ENCODE data around the gene GPX4.

GPX4 gene

GRCh38 chr19:1103708-1104310, at the start of gene GPX4:
Gene GPX4, plus strand, starts transcription at chr19:1103994. Its CDS starts 50 bp downstream, at chr19:1104044.
- peak; percentile 99 for DNase-seq

- no peak for DNase-seq
Observed at GRCh38 chr19:1054102-1055027, 49.4 kb upstream of the GPX4 start.

- DNase-seq = no peak
Observed at GRCh38 chr19:1055028-1055425, 48.8 kb upstream of the GPX4 start.

- no peak for DNase-seq
Observed at GRCh38 chr19:1055886-1056620, 47.7 kb upstream of the GPX4 start.

GRCh38 chr19:1057176-1057855, 46.5 kb upstream of the GPX4 start:
- DNase-seq = no peak

- DNase-seq = no peak
Observed at GRCh38 chr19:1058112-1058511, 45.7 kb upstream of the GPX4 start.

- DNase-seq = no peak
Observed at GRCh38 chr19:1060689-1061088, 43.1 kb upstream of the GPX4 start.

GRCh38 chr19:1061987-1062386, 41.8 kb upstream of the GPX4 start:
- no peak for DNase-seq

- no peak for DNase-seq
Observed at GRCh38 chr19:1062387-1063029, 41.3 kb upstream of the GPX4 start.

GRCh38 chr19:1063030-1063908, 40.5 kb upstream of the GPX4 start:
- DNase-seq = peak; percentile 72

- no peak for DNase-seq
Observed at GRCh38 chr19:1063909-1064660, 39.7 kb upstream of the GPX4 start.

- no peak for DNase-seq
Observed at GRCh38 chr19:1064661-1065605, 38.9 kb upstream of the GPX4 start.

- no peak for DNase-seq
Observed at GRCh38 chr19:1065606-1066109, 38.1 kb upstream of the GPX4 start.

- no peak for DNase-seq
Observed at GRCh38 chr19:1066251-1066747, 37.5 kb upstream of the GPX4 start.

GRCh38 chr19:1066748-1067340, 37.0 kb upstream of the GPX4 start, which contains the start of gene ARHGAP45:
Gene ARHGAP45, plus strand, starts transcription at chr19:1067167. Its CDS starts 239 bp downstream, at chr19:1067406.
- DNase-seq = peak; percentile 80

- DNase-seq = peak; percentile 63
Observed at GRCh38 chr19:1067341-1067957, 36.3 kb upstream of the GPX4 start.

- DNase-seq = peak; percentile 80
Observed at GRCh38 chr19:1068009-1069001, 35.5 kb upstream of the GPX4 start.
